ENCODE results near the gene JAG2. TPM values are rescaled to one million over a fixed set of nuclear protein-coding genes. Genes with fewer than 3 reads are reported as not detected.

JAG2 gene
- total and polyA plus RNA-seq, 2 of the 13 experiments (the other 11 are each of a cell fraction or from before 2014, with no cell fraction given), result 0.04 to 0.16 TPM

- H3K36me3 ChIP-seq (replicated peaks in 1 of 2; ENCODE audit: control insufficient read depth in 1 of 2, insufficient read depth in 2 of 2, low read length in 2 of 2), result peaks cover 11 to 13% of the 10 kb centered on the region in 2 experiments; a peak in 4 of 5 replicates
- intact Hi-C loops (cut with micrococcal nuclease; ENCODE audit: unreplicated experiment), result no loop called here
- in situ Hi-C loops (cut with HindIII; ENCODE audit: extremely low pct_ligation_motif_present, low pct_unique_long_range_greater_than_20kb), result no loop called here
- CTCF ChIA-PET (ENCODE audit: low intra/inter-chr PET ratio, low total read pairs), result no interaction called here
- POLR2A ChIA-PET, result no interaction called here
- H3K9me3 ChIP-seq (ENCODE audit: low read length), result no peaks in the 10 kb centered on the region
- DNase-seq (ENCODE audit: low spot score) (no peak), ATAC-seq (no peak), FAIRE-seq (no peak)
- H3K4me1 ChIP-seq (ENCODE audit: insufficient read depth, low read length), result no peaks in the 10 kb centered on the region
- H2AFZ ChIP-seq (ENCODE audit: low read length), result no peak overlapping the region
- H3K9ac ChIP-seq (ENCODE audit: insufficient read depth, low read depth, low read length), result no peak overlapping the region
- H3K79me2 ChIP-seq (ENCODE audit: insufficient read depth, low read length), result no peaks in the 10 kb centered on the region
- no peak overlapping the region for H3K27ac ChIP-seq (ENCODE audit: extremely low read length, insufficient read depth, low read length)
- no peaks in the 10 kb centered on the region for H4K20me1 ChIP-seq (ENCODE audit: insufficient read depth, low read length)
- no peak overlapping the region for H3K4me2 ChIP-seq (ENCODE audit: low read depth, low read length)
- no peaks in the 10 kb centered on the region; a peak in 1 of 5 replicates for H3K27me3 ChIP-seq (ENCODE audit: control insufficient read depth in 1 of 2, insufficient read depth in 2 of 2, low read length in 2 of 2)
- TF ChIP-seq HIC2 (CRISPR knock-in tag; IDR thresholded peaks at IDR 0.05; ENCODE audit: low read depth) (no peak), DRAP1 (CRISPR knock-in tag; IDR thresholded peaks at IDR 0.05) (no peak), ELF4 (CRISPR knock-in tag; IDR thresholded peaks at IDR 0.05; ENCODE audit: borderline replicate concordance) (no peak), MATR3 (CRISPR knock-in tag; IDR thresholded peaks at IDR 0.05) (no peak), RAD51 (IDR thresholded peaks at IDR 0.05; ENCODE audit: borderline replicate concordance) (no peak), POLR2AphosphoS5 (IDR thresholded peaks at IDR 0.05; ENCODE audit: low read depth, low read length) (no peak), RFXANK (CRISPR knock-in tag; IDR thresholded peaks at IDR 0.05) (no peak), ZKSCAN5 (CRISPR knock-in tag; IDR thresholded peaks at IDR 0.05) (no peak), SNAPC2 (CRISPR knock-in tag; IDR thresholded peaks at IDR 0.05) (no peak), ZNF513 (CRISPR knock-in tag; conservative IDR thresholded peaks at IDR 0.05) (no peak), ZNF766 (CRISPR knock-in tag; IDR thresholded peaks at IDR 0.05; ENCODE audit: borderline replicate concordance) (no peak), SCMH1 (CRISPR knock-in tag; IDR thresholded peaks at IDR 0.05; ENCODE audit: borderline replicate concordance) (no peak), ZNF225 (CRISPR knock-in tag; IDR thresholded peaks at IDR 0.05) (no peak), REL (CRISPR knock-in tag; conservative IDR thresholded peaks at IDR 0.05) (no peak), ZNF468 (CRISPR knock-in tag; IDR thresholded peaks at IDR 0.05) (no peak)
- WGBS (ENCODE audit: low lambda C conversion rate), result 99% methylated on average over 10 of the region's 10 CpGs
- H3K4me3 ChIP-seq (replicated peaks in 1 of 3; ENCODE audit: insufficient read depth in 1 of 3, low read depth in 2 of 3, low read length in 3 of 3), result no peak overlapping the region
- no TSS peak for BruUV-seq (replicated peaks)
Observed at GRCh38 chr14:105213361-105213760, 44.8 kb upstream of the JAG2 start.
